HG03060 (cell line): Measurements from ENCODE around the gene LTN1.

ENCODE experiments used
- ATAC-seq: cut with Tn5 transposase; IDR thresholded peaks from one replicate; pipeline ENCODE4 v1.9.1; 2021; ENCODE audit warnings: low read depth, moderate number of reproducible peaks; ENCODE audit not compliant: unreplicated experiment

The LTN1 gene

DNA sequence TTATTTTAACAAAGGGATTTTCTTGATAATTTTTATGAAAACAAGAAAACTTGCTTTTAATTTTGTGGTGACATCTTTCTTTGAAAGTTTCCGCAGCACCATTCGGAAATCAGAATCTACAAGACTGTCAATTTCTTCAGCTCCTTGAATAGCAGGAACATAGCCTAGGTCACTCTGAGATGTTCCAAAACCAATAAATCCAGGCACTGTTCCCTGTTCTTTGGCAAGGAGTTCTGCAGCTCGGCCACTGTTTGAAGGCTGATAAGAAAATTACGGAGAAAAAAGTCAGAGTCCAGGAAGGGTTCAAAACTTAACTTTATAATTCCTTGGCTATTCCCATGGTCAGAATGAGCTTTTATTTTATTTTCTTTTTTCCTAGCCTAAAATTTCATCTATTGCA lies 6.0 kb downstream of the LTN1 start:
- no peak for ATAC-seq

DNA sequence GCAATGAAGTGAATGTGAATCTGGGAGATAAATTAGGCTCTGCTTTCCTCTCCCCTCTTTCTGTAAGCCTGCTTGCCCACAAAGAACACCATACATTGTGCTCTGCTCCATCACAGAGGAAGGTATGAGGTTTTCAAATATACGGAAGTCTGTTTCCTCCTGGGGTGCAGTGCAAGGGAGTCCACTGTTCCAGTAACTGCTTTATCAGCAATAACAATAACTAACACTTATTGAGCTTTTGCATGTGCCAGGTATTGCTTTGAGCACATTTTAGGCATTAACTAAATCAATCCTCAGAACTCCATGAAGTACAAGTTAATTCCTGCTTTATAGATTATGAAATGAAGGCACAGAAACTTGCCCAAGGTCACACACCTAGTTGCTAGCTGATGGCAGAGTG lies 10.0 kb downstream of the LTN1 start:
- no peak for ATAC-seq

DNA sequence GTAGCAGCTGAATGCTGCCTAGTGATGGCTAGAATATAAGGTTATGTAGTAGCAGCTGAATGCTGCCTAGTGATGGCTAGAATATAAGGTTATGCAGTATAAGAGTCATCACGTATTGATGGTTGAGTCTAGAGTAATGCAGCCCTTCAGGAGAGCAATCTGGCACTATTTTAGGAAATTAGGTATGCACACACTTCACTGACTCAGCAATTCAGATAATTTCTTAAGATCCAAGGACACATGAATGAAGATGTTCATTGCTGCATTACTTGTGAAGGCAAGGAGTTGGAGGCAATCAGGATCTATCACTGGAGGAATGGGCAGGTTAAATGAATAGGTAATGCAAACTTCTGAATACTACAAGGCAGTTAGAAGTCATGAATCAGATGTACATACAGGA lies 13.6 kb downstream of the LTN1 start:
- no peak for ATAC-seq

DNA sequence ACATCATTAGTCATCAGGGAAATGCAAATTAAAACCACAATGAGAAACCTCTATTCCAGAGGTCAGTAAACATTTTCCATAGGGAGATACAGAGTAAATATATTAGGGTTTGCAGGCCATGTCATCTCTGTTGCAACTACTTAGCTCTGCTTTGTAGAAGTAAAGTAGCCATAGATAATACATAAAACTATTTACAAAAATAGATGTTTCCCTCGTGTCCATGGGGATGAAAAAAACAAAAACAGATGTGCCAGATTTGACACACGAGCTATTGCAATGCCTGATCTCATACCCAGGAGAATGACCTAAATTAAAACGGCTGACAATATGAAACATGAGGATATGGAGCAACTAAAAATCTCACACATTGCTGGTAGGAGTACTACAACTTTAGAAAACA lies 17.3 kb downstream of the LTN1 start:
- no peak for ATAC-seq

DNA sequence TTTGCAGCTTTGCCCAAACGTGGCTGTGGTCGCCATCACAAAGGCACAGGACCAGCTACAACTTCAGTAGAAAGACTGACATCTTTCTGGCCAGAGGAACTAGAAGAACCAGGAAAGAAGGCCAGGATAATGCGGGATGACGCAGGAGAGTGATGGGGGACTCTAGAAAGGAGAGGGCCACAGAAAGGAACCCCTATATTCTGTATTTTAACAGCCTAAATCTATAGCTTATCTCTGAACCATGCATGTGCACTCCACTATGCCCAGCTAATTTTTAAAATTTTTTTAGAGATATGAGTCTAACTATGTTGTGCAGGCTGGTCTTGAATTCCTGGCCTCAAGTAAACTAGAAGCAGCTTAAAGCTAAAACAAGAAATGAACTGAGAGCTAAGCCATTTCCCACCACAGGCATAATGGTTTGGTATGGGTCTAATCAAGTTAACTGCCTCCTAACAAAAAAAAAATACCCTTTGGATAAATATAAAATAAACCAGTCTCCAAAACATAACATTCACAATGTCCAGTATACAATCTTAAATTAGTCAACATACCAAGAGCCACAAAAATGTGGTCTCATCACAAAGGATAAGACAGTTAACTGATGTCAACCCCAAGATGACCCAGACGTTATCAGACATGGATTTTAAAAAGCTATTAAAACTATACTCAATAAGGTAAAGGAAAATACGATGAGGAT lies 18.0 kb downstream of the LTN1 start:
- ATAC-seq = no peak

DNA sequence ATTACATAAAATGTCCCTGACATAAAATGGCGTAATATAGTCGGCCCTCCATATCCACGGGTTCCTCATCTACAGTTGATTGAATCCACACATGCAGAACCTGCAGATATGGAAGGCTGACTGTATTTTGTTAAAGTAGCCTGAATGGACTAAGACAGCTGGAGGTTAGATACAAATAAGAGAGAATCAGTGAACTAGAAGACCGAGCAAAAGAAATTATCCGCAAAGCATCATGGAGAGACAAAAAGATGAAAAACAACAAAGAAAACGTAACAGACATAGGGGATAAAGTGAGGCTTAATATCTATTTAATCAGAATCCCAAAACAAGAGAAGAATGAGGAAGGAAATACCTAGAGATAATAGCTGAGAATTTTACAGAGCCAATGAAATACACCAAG lies 20.3 kb downstream of the LTN1 start:
- ATAC-seq = no peak

DNA sequence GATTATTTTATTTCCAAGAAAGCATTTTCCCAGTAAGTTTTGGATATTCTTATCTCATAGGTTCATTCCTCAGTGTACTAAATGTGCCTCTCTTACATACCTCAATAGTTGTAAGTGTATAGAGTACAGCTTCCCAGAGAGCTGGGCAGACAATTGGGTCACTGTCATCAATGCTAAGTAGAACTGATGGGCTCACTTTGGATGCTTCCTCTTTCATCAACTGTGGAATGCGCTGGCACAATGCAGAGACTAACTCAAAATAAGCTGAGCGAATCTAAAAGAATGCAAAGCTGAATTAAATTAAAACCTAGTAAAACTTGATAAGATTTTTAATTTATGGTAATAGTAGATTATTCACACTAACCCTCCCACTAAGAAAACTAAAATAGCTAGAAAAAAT lies 21.5 kb downstream of the LTN1 start:
- no peak for ATAC-seq

DNA sequence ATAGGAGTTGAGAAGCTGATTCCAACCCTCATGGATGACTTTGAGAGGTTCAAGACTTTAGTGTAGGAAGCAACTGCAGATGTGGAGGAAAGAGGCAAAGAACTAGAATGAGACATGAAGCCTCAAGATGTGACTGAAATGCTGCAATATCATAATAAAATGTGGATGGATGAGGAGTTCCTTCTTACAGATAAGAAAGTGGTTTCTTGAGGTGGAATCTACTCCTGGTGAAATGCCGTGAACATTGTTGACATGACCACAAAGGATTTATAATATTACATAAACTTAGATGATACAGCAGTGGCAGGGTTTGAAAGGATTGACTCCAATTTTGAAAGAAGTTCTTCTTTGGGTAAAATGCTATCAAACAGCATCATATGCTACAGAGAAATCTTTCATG lies 28.8 kb downstream of the LTN1 start:
- ATAC-seq = no peak

DNA sequence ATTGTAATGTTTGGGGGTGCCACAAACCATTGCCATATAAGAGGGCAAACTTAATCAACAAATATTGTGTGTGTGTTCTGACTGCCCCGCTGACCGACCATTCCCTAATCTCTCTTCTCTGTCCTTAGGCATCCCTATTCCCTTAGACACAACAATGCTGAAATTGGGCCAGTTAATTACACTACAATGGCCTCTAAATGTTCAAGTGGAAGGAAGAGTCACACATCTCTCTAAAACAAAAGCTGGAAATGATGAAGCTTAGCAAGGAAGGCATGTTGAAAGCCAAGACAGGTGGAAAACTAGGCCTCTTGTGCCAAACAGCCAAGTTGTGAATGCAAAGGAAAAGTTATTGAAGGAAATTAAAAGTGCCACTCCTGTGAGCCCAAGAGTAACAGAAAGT lies 30.2 kb downstream of the LTN1 start:
- ATAC-seq = no peak

DNA sequence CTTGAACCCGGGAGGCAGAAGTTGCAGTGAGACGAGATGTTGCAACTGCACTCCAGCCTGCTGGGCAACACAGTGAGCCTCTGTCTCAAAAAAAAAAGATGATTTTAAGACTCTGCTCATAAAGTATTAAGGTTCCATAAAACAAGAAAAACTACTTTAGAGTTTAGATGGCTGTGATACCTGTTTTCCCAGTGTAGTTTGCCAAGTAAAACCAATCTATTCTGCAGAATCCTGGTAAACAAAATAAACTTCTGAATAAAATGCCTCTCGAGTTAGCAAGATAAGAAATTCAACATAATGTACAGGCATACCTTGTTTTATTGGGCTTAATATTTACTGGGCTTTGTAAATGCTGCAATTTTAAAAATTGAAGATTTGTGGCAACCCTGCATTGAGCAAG lies 30.8 kb downstream of the LTN1 start:
- no peak for ATAC-seq

DNA sequence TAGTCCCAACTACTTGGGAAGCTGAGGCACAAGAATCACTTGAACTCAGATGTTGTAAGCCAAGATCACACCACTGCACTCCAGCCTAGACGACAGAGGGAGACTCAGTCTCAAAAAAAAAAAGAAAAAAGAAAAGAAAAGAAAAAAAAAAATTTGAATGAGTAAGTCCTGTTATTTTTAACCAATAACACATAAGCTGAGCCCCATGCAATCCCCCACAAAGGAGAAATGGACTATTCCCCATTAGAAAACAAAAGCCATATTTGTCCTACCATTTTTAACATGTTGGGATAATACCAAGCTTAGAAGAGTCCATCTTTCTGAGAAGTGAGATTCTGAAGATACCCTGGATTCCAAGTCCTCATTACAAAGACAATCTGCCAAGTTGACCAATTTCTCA lies 32.4 kb downstream of the LTN1 start:
- ATAC-seq = no peak

DNA sequence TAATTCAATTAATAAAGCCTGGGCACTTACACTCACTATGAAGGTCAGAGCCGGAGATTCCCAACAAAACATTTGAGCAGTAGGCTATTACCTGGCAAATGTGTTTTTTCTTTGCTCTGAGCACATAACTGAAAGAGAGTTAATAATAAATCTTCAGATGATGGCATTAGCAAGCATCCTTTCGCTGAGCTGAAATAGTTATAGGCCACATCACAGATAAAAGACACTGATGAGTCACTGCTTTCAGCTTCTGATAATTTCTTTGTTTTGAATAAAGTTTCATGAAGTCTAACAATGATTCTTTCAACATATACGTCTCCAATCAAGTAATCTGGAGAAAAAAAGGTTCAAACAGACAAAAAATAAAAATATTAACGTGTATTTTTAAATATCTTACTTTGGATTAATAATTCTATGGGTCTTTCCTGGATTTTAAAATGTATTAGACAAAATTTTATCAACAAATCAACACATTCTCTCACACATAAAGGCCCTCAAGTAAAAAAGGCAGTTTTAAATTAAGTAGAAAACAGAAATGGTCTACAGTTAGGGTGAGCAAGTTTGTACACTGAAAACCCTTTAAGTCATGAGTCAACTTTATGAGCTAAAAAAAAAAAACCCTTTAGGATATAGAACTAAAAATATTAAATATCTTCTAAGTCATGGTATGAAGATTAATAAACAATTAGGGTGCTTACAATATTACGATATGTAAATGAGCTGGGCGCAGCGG lies 33.1 kb downstream of the LTN1 start:
- ATAC-seq = no peak

DNA sequence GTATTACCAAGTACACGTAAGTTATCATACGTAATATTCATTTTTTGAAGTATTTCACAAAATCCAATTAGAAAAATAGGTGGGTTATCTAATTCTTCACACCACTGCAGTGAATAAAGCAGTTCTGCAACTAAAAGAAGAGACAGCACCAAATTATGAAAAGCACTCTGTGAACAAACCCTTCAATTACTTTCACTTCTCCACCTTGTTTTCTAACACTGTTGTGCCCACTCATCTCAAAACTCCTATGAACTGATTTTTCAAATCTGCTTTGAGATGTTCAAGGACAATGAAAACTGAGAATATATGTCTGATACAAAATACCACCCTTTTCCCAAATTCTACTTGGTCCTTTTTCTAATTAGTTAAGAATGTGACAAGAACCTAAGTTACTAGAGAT lies 39.4 kb downstream of the LTN1 start:
- ATAC-seq = no peak

DNA sequence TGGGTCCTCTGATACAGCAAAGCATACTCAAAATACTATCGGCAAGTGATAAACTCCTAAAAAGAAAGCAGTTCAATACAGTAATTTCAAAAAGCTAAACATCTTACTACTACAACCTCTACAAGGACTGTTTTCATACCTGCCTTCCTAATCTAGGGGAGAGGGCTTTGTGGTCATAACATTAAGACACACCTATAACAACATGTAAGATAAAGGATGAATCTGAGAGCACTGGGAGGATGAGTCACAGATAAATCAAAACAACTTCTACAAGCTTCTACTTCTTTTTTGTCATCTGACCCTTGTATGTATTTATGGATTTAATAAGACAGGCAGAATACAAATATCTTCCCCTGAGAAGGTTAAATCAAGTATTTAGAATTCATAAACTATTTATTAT lies 40.0 kb downstream of the LTN1 start:
- ATAC-seq = no peak

DNA sequence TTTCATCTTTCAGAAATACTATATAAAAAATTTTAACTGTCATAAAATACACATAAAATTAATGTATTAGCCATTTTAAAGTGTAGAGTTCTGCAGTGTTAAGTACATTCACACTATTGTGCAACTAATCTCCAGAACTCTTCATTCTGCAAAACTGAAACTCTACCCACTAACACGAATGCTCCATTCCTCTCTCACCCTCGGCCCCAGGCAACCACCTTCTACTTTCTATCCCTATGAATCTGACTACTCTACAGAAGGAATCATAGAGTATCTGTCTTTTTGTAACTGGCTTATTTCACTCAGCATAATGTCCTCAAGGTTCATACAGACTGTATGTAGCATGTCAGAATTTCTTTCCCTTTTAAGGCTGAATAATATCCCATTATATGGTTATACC lies 43.4 kb downstream of the LTN1 start:
- no peak for ATAC-seq

DNA sequence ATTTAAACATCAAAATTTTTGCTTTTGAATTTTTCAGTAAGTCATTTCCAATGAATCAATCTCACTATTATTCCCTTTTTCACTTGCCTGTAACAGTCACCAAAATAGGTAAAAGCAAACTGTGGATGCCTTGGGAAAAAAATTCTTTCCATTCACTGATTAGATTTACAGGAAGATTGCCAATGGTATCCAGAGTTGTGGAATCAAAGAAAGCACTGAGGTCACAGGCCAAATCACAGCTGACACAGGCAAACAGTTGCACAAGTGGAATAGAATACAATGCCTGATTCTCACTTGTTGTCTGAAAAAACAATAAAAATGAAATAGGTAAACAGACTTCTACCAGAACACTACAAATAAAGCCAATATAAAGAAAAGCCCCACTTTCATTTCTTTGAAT lies 48.4 kb downstream of the LTN1 start:
- no peak for ATAC-seq

DNA sequence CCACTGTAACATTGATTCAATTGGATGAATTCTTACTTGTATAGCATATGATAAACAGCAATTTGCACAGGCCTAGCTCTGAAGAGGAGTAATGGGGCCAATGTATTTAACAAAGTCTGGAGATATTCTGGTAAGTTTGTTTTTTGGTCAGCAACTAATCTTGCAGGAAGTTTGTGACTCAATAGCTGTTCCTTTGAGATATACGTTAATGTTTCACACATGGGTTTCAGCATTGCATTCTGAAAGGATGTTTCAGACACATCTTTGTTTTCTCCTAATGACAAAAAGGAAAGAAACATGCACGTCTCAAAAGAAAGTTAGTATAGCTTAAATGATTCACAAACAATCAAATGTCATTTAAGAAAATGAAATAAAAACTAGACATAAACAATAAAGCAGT lies 49.0 kb downstream of the LTN1 start:
- no peak for ATAC-seq

DNA sequence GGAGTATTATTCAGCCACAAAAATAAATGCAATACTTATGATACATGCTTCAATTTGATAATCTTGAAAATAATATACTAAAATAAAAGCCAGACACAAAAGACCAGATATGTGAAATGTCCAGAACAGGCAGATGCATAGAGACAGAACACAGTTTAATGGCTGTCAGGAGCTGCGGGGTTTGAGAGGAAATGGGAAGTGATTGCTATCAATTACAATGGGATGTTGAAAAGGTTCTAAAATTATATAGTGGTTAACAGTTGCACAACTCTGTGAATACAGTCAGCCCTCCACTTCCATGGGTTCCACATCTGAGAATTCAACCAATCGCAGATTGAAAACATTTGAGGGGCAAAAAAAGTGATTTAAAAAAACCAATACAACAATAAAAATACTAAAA lies 54.0 kb downstream of the LTN1 start:
- no peak for ATAC-seq

DNA sequence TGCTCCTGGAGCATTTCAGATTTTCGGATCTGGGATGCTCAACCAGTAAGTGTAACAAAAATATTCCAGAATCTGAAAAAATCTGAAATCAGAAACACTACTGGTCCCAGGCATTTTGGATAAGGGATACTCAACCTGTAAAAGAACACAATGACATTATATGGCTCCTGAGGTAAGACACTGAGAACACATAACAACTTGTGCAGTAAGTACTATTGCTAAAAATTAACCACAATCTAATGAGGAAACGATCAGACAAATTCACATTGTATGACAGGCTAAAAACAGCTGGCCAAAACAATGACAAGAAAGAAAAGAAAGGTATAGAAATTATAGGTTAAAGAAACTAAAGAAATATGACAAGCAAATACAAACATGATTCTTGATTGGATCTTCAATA lies 54.9 kb downstream of the LTN1 start:
- no peak for ATAC-seq

DNA sequence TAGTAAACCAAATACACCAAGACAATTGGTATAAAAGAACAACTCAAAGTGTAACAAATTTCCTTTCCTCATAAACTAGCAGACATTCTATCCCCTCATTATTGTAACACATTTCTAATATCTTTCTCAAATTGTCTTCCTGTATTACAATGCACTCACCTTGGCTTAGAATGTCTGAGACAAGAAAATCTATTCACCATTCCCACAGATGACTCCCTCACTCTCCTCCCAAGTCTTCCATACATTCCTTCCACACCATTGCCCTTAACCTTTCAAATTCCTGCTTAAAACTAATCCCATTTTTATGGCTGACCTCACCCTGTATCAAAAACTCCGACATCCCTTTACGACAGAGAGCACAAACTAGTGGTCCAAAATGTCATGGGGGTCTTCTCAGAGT lies 56.0 kb downstream of the LTN1 start:
- no peak for ATAC-seq

DNA sequence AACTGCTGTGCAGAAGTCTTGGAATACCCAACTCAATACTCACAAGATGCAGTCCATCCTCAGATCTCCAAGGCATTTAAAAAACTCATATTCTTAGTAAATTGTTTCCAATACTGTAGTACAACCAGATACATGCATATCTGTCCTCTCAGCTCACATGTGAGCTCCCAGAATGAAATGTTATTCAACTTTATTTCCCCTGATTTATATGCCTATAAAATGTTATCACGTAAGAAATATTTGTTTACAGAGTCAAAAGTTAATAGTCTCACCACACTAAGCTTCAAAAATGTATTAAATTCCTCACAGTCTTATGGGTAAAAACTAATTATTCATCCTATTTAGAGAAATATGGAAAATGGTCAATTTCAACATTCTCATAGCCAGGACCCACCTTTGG lies 56.6 kb downstream of the LTN1 start:
- ATAC-seq = no peak

DNA sequence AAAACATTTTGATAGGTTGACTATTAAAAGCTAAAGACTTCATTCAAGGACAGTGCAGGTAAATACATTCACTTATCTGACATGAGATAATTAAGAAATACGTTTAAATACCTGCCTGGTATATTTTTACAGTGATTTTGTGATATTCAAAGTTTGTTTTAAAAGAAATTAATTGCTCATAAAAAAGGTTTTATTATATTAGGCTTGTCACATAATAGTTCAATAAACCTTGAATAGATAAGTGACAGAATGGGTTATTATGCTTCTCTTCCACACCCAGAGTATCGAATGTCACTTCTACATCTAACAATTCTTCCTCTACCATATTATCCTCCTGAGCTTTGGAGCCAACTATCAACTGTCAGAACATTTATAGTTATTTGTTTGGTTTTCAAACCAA lies 60.0 kb downstream of the LTN1 start:
- ATAC-seq = no peak
